Pulmonary artery endothelial cell (primary cell): ENCODE measurements around the gene UPF1. TPM values are rescaled to one million over a fixed set of nuclear protein-coding genes. Genes with fewer than 3 reads are reported as not detected.
"Not testable (repeated sequence)": the region's sequence is repeated elsewhere in the genome, so short reads cannot be mapped to it uniquely, and the experiment has no call there.

ENCODE experiments used
- DNase-seq: peaks from one replicate; pipeline ENCODE4 v3.0.0-alpha.2; 2011; ENCODE audit warnings: low read depth, low spot score
- total RNA-seq: library from RNA; depleted of rRNA; stranded (reverse); fragments of >200 nt; gene quantifications from 2 replicates; pipeline ENCODE4 v1.2.3, GENCODE V29; 2014

UPF1 gene
- total RNA-seq, 1 donor from 2014 or later: 62.3 TPM

- DNase-seq: no peak
These were observed 32.3 kb upstream of the UPF1 start for GRCh38 chr19:18799389-18799970.

- DNase-seq: no peak
These were observed 31.7 kb upstream of the UPF1 start for GRCh38 chr19:18800079-18800478.

- no peak for DNase-seq
These were observed 31.1 kb upstream of the UPF1 start for GRCh38 chr19:18800636-18801035.

- DNase-seq: no peak
These were observed 29.4 kb upstream of the UPF1 start for GRCh38 chr19:18802354-18802753.

GRCh38 chr19:18803550-18804138, 28.1 kb upstream of the UPF1 start:
- no peak for DNase-seq

- no peak for DNase-seq
These were observed 27.6 kb upstream of the UPF1 start for GRCh38 chr19:18804139-18804601.

GRCh38 chr19:18804643-18805042, 27.1 kb upstream of the UPF1 start:
- DNase-seq: no peak

GRCh38 chr19:18807861-18808331, 23.9 kb upstream of the UPF1 start:
- DNase-seq: no peak

GRCh38 chr19:18809149-18809868, 22.4 kb upstream of the UPF1 start:
- DNase-seq: no peak

GRCh38 chr19:18811638-18812037, 20.1 kb upstream of the UPF1 start:
- not testable (repeated sequence) for DNase-seq

- DNase-seq: no peak
These were observed 17.7 kb upstream of the UPF1 start for GRCh38 chr19:18814063-18814462.

- no peak for DNase-seq
These were observed 16.1 kb upstream of the UPF1 start for GRCh38 chr19:18815673-18816072.

- not testable (repeated sequence) for DNase-seq
These were observed 15.1 kb upstream of the UPF1 start for GRCh38 chr19:18816645-18817044.

GRCh38 chr19:18817574-18817973, 14.2 kb upstream of the UPF1 start:
- DNase-seq: no peak

- DNase-seq: no peak
These were observed 3.0 kb upstream of the UPF1 start for GRCh38 chr19:18828786-18829185.

GRCh38 chr19:18830488-18830887, 1.3 kb upstream of the UPF1 start:
- no peak for DNase-seq

GRCh38 chr19:18832306-18833140, 764 bp downstream of the UPF1 start:
- no peak for DNase-seq

- DNase-seq: no peak
These were observed 1.4 kb downstream of the UPF1 start for GRCh38 chr19:18833141-18833476.

- DNase-seq: no peak
These were observed 2.3 kb downstream of the UPF1 start for GRCh38 chr19:18833849-18834643.

GRCh38 chr19:18834644-18834984, 2.9 kb downstream of the UPF1 start:
- no peak for DNase-seq
